H9 (cell line): Measurements from ENCODE around the gene CTNNA1. TPM values are rescaled to one million over a fixed set of nuclear protein-coding genes. Genes with fewer than 3 reads are reported as not detected.

Source experiments
- DNase-seq: peaks from one replicate; pipeline ENCODE4 v3.0.0-alpha.2; 2017
- H2AFZ ChIP-seq: one replicate; pipeline ENCODE4 v1.6.1; 2013; ENCODE audit warnings: mild to moderate bottlenecking, low read length, control low read depth, moderate library complexity
- H2AK5ac ChIP-seq: 2 replicates; pipeline ENCODE4 v1.6.1; 2013; ENCODE audit warnings: low read length, control low read depth, mixed read lengths; ENCODE audit not compliant: insufficient read length
- H2BK120ac ChIP-seq: one replicate; pipeline ENCODE4 v1.6.1; 2013; ENCODE audit warnings: low read depth, mild to moderate bottlenecking, low read length, control low read depth, inconsistent platforms; ENCODE audit not compliant: poor library complexity, severe bottlenecking
- H2BK12ac ChIP-seq: 2 replicates; pipeline ENCODE4 v1.6.1; 2013; ENCODE audit warnings: low read length, control low read depth, mixed read lengths, low read depth; ENCODE audit not compliant: insufficient read length
- H2BK15ac ChIP-seq: 2 replicates; pipeline ENCODE4 v1.6.1; 2013; ENCODE audit warnings: low read depth, low read length, control low read depth
- H2BK20ac ChIP-seq: one replicate; pipeline ENCODE4 v1.6.1; 2013; ENCODE audit warnings: low read depth, mild to moderate bottlenecking, low read length, control low read depth, inconsistent platforms; ENCODE audit not compliant: poor library complexity, severe bottlenecking
- H2BK5ac ChIP-seq: 2 replicates; pipeline ENCODE4 v1.6.1; 2013; ENCODE audit warnings: low read length, control low read depth, mixed read lengths; ENCODE audit not compliant: insufficient read length
- H3K14ac ChIP-seq: 2 replicates; pipeline ENCODE4 v1.6.1; 2013; ENCODE audit warnings: low read length, control low read depth; ENCODE audit not compliant: insufficient read depth
- H3K18ac ChIP-seq: 2 replicates; pipeline ENCODE4 v1.6.1; 2013; ENCODE audit warnings: low read depth, mild to moderate bottlenecking, mixed read lengths, low read length, control low read depth; ENCODE audit not compliant: insufficient read length
- H3K23ac ChIP-seq: 2 replicates; pipeline ENCODE4 v1.6.1; 2013; ENCODE audit warnings: low read length, control low read depth, mixed read lengths, low read depth; ENCODE audit not compliant: insufficient read length
- H3K23me2 ChIP-seq: 2 replicates; pipeline ENCODE4 v1.6.1; 2013; ENCODE audit warnings: low read depth, mild to moderate bottlenecking, mixed read lengths, low read length, control low read depth; ENCODE audit not compliant: insufficient read length, poor library complexity, severe bottlenecking
- H3K27ac ChIP-seq: 2 replicates; pipeline ENCODE4 v1.5.1; 2013; ENCODE audit warnings: low read length, control low read depth, mixed read lengths, low read depth; ENCODE audit not compliant: insufficient read length
- H3K27me3 ChIP-seq: 2 replicates; pipeline ENCODE4 v1.6.1; 2013; ENCODE audit warnings: low read length, control low read depth, inconsistent platforms; ENCODE audit not compliant: insufficient read depth
- H3K4ac ChIP-seq: 2 replicates; pipeline ENCODE4 v1.6.1; 2013; ENCODE audit warnings: low read depth, mild to moderate bottlenecking, control low read depth, inconsistent platforms, low read length, moderate library complexity
- H3K4me1 ChIP-seq: 2 replicates; pipeline ENCODE4 v1.6.1; 2013; ENCODE audit warnings: low read length, control low read depth, inconsistent platforms; ENCODE audit not compliant: insufficient read depth
- H3K4me2 ChIP-seq: 2 replicates; pipeline ENCODE4 v1.6.1; 2013; ENCODE audit warnings: low read length, control low read depth, mixed read lengths; ENCODE audit not compliant: insufficient read length, insufficient read depth
- H3K56ac ChIP-seq: 2 replicates; pipeline ENCODE4 v1.6.1; 2013; ENCODE audit warnings: low read depth, mild to moderate bottlenecking, mixed read lengths, low read length, control low read depth; ENCODE audit not compliant: insufficient read length
- H3K79me1 ChIP-seq: 2 replicates; pipeline ENCODE4 v1.6.1; 2013; ENCODE audit warnings: low read depth, mild to moderate bottlenecking, moderate library complexity, low read length, control low read depth, inconsistent platforms; ENCODE audit not compliant: insufficient read depth, poor library complexity, severe bottlenecking
- H3K79me2 ChIP-seq: 2 replicates; pipeline ENCODE4 v1.6.1; 2013; ENCODE audit warnings: low read length, control low read depth, inconsistent platforms; ENCODE audit not compliant: insufficient read depth
- H3K9ac ChIP-seq: 2 replicates; pipeline ENCODE4 v1.6.1; 2013; ENCODE audit warnings: low read length, control low read depth, mixed read lengths; ENCODE audit not compliant: insufficient read length; ENCODE audit errors: extremely low read depth
- H3K9me3 ChIP-seq: one replicate; pipeline ENCODE4 v1.6.1; 2013; ENCODE audit warnings: low read depth, low read length, inconsistent platforms; ENCODE audit not compliant: control insufficient read depth
- H3T11ph ChIP-seq: one replicate; pipeline ENCODE4 v1.6.1; 2013; ENCODE audit warnings: mild to moderate bottlenecking, low read length, control low read depth, inconsistent platforms
- H4K20me1 ChIP-seq: one replicate; pipeline ENCODE4 v1.6.1; 2013; ENCODE audit not compliant: control insufficient read depth, insufficient read length, insufficient read depth
- H4K5ac ChIP-seq: 2 replicates; pipeline ENCODE4 v1.6.1; 2013; ENCODE audit warnings: low read depth, mild to moderate bottlenecking, mixed read lengths, low read length, control low read depth; ENCODE audit not compliant: insufficient read length
- H4K8ac ChIP-seq: replicated peaks from 2 replicates; pipeline ENCODE4 v1.6.1; 2013; ENCODE audit warnings: low read length, control low read depth, mixed read lengths, low read depth; ENCODE audit not compliant: insufficient read length
- H4K91ac ChIP-seq: 2 replicates; pipeline ENCODE4 v1.6.1; 2013; ENCODE audit warnings: low read depth, mild to moderate bottlenecking, moderate library complexity, mixed read lengths, low read length, control low read depth; ENCODE audit not compliant: insufficient read length
- H3K27ac Mint-ChIP-seq, 3 experiments: 2 replicates in 2 of 3; 3 replicates in 1 of 3; pipeline ENCODE4 v1.8.0; 2020 to 2021; ENCODE audit warnings: mixed read lengths in 3 of 3, mild to moderate bottlenecking in 1 of 3, moderate library complexity in 1 of 3
- H3K27me3 Mint-ChIP-seq: 2 replicates; pipeline ENCODE4 v1.8.0; 2021; ENCODE audit warnings: low read depth, mild to moderate bottlenecking, moderate library complexity, mixed read lengths
- H3K36me3 Mint-ChIP-seq, 3 experiments: 2 replicates in 2 of 3; 3 replicates in 1 of 3; pipeline ENCODE4 v1.8.0; 2020 to 2021; ENCODE audit warnings: low read depth in 3 of 3, mixed read lengths in 3 of 3; ENCODE audit not compliant: insufficient read depth in 1 of 3
- H3K4me1 Mint-ChIP-seq, 2 experiments: 2 replicates each; pipeline ENCODE4 v1.8.0; 2020; ENCODE audit warnings: mixed read lengths in 2 of 2
- H3K4me3 Mint-ChIP-seq, 2 experiments: 2 replicates in 1 of 2; 3 replicates in 1 of 2; pipeline ENCODE4 v1.8.0; 2020 to 2021; ENCODE audit warnings: mild to moderate bottlenecking in 2 of 2, mixed read lengths in 2 of 2, moderate library complexity in 1 of 2
- H3K9me3 Mint-ChIP-seq, 2 experiments: 2 replicates in 1 of 2; 3 replicates in 1 of 2; pipeline ENCODE4 v1.8.0; 2020; ENCODE audit warnings: mild to moderate bottlenecking in 2 of 2, mixed read lengths in 2 of 2, moderate library complexity in 1 of 2
- CTCF ChIP-seq: fragments of 200-600 bp; sonication (generic); conservative IDR thresholded peaks from 3 replicates; pipeline ENCODE4 v1.8.0; 2021; ENCODE audit warnings: antibody characterized with exemption, mild to moderate bottlenecking
- WGBS: extraction: QIAGEN DNeasy Blood & Tissue Kit; methylation state at CpG from one replicate; pipeline ENCODE4 v1.1.7; 2013; ENCODE audit warnings: missing lambda C conversion rate, low lambda C conversion rate, mixed read lengths; ENCODE audit not compliant: insufficient read length; ENCODE audit errors: extremely low coverage; 5-methylcytosine and 5-hydroxymethylcytosine counted together
- total RNA-seq: library from RNA; stranded (reverse); gene quantifications from 2 replicates; pipeline ENCODE4 v1.2.1, GENCODE V29; 2021

Gene CTNNA1
- total RNA-seq, 1 experiment from 2014 or later, result 354 TPM

DNA sequence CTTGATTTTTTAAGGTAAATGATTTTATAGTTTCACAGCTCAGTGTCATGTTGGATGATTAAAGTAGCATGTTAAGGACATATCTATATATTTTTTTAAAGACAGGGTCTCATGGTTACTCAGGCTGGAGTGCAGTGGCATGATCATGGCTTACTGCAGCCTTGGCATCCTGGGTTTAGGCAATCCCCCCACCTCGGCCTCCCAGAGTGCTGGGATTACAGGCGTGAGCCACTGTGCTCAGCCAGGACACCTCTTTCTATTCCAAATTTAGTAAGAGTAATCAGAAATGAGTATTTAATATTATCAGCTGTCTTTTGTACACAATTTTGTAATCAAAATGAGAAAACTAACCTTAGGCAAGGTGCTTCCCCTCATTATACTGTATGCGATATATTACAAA is 160.5 kb downstream of the CTNNA1 start:
- Histone ChIP-seq H4K5ac (no peak overlapping the region), H3K9me3 (no peaks in the 10 kb centered on the region), H2BK20ac (no peak overlapping the region), H3K18ac (no peak overlapping the region), H3K27me3 (no peaks in the 10 kb centered on the region), H3K23ac (no peak overlapping the region), H3K56ac (no peak overlapping the region), H3K79me2 (no peaks in the 10 kb centered on the region), H3K4ac (no peak overlapping the region), H3K14ac (no peak overlapping the region), H3K9ac (no peak overlapping the region), H4K8ac (no peak overlapping the region), H2BK5ac (no peak overlapping the region), H3K4me2 (no peak overlapping the region), H4K91ac (no peak overlapping the region), H2AK5ac (no peak overlapping the region), H4K20me1 (no peaks in the 10 kb centered on the region), H2BK12ac (no peak overlapping the region), H3T11ph (no peak overlapping the region), H2BK15ac (no peak overlapping the region), H2AFZ (no peak overlapping the region), H3K27ac (no peak overlapping the region), H2BK120ac (no peak overlapping the region), H3K79me1 (peaks cover 5% of the 10 kb centered on the region), H3K4me1 (no peaks in the 10 kb centered on the region), H3K23me2 (no peaks in the 10 kb centered on the region)
- no peaks in the 10 kb centered on the region for H3K9me3 Mint-ChIP-seq
- no peak for TF ChIP-seq CTCF
- peaks cover 6 to 52% (median 46%) of the 10 kb centered on the region in 3 experiments; a peak in 6 of 7 replicates for H3K36me3 Mint-ChIP-seq
- WGBS, result no CpG with 5 or more reads among the region's 3 CpGs
- H3K27me3 Mint-ChIP-seq, result no peaks in the 10 kb centered on the region
- peaks cover 5 to 13% of the 10 kb centered on the region in 2 experiments; a peak in 2 of 4 replicates for H3K4me1 Mint-ChIP-seq
- no peak overlapping the region for H3K27ac Mint-ChIP-seq
- DNase-seq, result no peak
- no peak overlapping the region for H3K4me3 Mint-ChIP-seq
